Right lobe of liver (tissue), 6 donors: ENCODE measurements around the gene FCER2. TPM values are rescaled to one million over a fixed set of nuclear protein-coding genes. Genes with fewer than 3 reads are reported as not detected.

ENCODE experiments used
- ATAC-seq, 4 donors: fragments of 200-7000 bp; cut with Tn5 transposase; one replicate each; pipeline ENCODE4 v1.9.1; 2020; ENCODE audit warnings: mild to moderate bottlenecking in 4 of 4, moderate library complexity in 4 of 4
- DNase-seq, 3 donors: peaks; one replicate each; pipeline ENCODE4 v3.0.0-alpha.2; 2020
- H3K27ac ChIP-seq, 3 donors: fragments of 200-600 bp; one replicate each; pipeline ENCODE4 v1.8.0; 2022
- H3K27me3 ChIP-seq, 2 donors: fragments of 200-600 bp; one replicate each; pipeline ENCODE4 v1.8.0; 2022
- H3K36me3 ChIP-seq, 4 donors: fragments of 200-600 bp; sonication (generic) in 1 of 4; one replicate each; pipeline versions ENCODE4 v1.5.1 to v1.8.0; 2017 to 2022; ENCODE audit warnings: control low read depth in 1 of 4
- H3K4me1 ChIP-seq, 4 donors: fragments of 200-600 bp; sonication (generic) in 1 of 4; one replicate each; pipeline versions ENCODE4 v1.5.1 to v1.8.0; 2017 to 2022; ENCODE audit warnings: control low read depth in 1 of 4
- H3K4me3 ChIP-seq, 3 donors: fragments of 200-600 bp; one replicate each; pipeline ENCODE4 v1.8.0; 2022
- H3K9me3 ChIP-seq, 4 donors: fragments of 200-600 bp; sonication (generic) in 1 of 4; one replicate each; pipeline versions ENCODE4 v1.5.1 to v1.8.0; 2017 to 2022; ENCODE audit warnings: control low read depth in 1 of 4
- POLR2A ChIP-seq: fragments of 450-650 bp; IDR thresholded peaks from one replicate; pipeline ENCODE4 v1.6.1; 2017; ENCODE audit warnings: antibody characterized with exemption, mild to moderate bottlenecking
- WGBS: methylation state at CpG from one replicate; pipeline ENCODE4 v1.1.6; 2018; ENCODE audit warnings: low coverage, low lambda C conversion rate; ENCODE audit not compliant: insufficient coverage; ENCODE audit errors: missing lambda C conversion rate; 5-methylcytosine and 5-hydroxymethylcytosine counted together
- intact Hi-C, 2 donors: fragments of 100-400 bp; cut with DNase I; formaldehyde crosslinking; loops; one replicate each; pipeline versions ENCODE4 v1.11.2 to v1.14.1; 2022
- total RNA-seq, 6 experiments: library from RNA; depleted of rRNA in 2 of 6; stranded (reverse); fragments of >200 nt in 2 of 6; fragmentation: NEBNext Ultra II Directional in 3 of 6; extraction: Animal tissue kit (Norgen Biotek cat#: 25700) in 3 of 6; gene quantifications; one replicate each; pipeline versions ENCODE4 v1.1.0 to v1.2.4, GENCODE V29; 2016 to 2023
- TF ChIP-seq, protein P1 (sequence below), 4 donors: fragments of 200-600 bp in 3 of 4; fragments of 450-650 bp in 1 of 4; IDR thresholded peaks; one replicate each; pipeline versions ENCODE4 v1.5.1 to v1.8.0; 2016 to 2022; ENCODE audit warnings: antibody characterized with exemption in 4 of 4, mild to moderate bottlenecking in 2 of 4
- donor health status: DM: no; HTN: yes; CAD: no.
- donor health status: DM: no; HTN: no; CAD: no.
- donor health status: DM: no; HTN: no; CAD: no.
- donor health status: DM: no; HTN: yes; CAD: no.
- donor health status: DM: no; HTN: yes; CAD: no.

FCER2 gene
- total RNA-seq, 6 experiments from 2014 or later, result 0.18 to 0.29 TPM; not detected in 4

DNA sequence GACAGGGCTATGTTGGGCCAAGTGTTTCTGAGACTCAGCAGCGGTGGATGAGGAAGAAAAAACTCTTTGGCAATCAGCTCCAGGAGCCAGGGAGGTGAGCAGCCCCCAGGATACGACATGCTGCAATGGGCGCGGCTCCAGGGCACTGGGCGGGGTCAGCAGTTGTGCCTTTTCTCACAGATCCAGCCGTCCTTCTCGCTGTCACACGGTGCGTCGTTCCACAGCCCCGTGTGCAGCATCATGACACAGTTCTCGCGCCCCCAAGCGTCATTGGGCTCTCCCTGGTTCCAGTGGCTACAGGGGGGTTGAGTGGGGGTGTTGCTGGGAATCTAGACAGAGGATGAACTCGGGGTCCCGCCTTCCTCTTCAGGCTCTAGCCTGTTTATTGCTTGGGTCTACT is 27.3 kb upstream of the FCER2 start:
- Histone ChIP-seq H3K27me3 (no peaks in the 10 kb centered on the region), H3K36me3 (no peaks in the 10 kb centered on the region), H3K27ac (no peak overlapping the region), H3K4me1 (no peaks in the 10 kb centered on the region), H3K4me3 (no peak overlapping the region), H3K9me3 (no peaks in the 10 kb centered on the region)
- no peak for TF ChIP-seq POLR2A
- peak in 3 of 4 donors; percentile 4 to 28 (median 25) for ATAC-seq
- peak in 1 of 3 donors; percentile 49 for DNase-seq
- 20% methylated on average over 12 of the region's 16 CpGs for WGBS
- intact Hi-C loops, result no loop called here

DNA sequence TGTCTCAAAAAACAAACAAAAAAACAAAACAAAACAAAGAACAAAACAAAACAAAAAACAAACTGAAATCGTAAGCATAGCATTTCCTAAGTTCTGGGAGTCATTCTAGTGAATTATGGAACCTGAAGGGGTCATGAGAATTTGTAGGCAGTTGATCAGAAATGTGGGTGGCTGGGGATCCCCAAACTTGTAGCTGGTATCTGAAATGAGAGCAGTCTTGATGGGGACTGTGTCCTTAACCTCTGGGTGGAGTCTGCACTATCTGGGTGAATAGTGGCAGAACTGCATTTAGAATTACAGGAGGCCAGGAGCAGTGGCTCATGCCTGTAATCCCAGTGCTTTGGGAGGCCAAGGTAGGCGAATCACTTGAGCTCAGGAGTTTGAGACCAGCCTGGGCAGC is 23.9 kb upstream of the FCER2 start:
- DNase-seq, result no peak
- no peak overlapping the region for H3K27ac ChIP-seq
- TF ChIP-seq POLR2A, result no peak
- TF ChIP-seq, protein P1, sequence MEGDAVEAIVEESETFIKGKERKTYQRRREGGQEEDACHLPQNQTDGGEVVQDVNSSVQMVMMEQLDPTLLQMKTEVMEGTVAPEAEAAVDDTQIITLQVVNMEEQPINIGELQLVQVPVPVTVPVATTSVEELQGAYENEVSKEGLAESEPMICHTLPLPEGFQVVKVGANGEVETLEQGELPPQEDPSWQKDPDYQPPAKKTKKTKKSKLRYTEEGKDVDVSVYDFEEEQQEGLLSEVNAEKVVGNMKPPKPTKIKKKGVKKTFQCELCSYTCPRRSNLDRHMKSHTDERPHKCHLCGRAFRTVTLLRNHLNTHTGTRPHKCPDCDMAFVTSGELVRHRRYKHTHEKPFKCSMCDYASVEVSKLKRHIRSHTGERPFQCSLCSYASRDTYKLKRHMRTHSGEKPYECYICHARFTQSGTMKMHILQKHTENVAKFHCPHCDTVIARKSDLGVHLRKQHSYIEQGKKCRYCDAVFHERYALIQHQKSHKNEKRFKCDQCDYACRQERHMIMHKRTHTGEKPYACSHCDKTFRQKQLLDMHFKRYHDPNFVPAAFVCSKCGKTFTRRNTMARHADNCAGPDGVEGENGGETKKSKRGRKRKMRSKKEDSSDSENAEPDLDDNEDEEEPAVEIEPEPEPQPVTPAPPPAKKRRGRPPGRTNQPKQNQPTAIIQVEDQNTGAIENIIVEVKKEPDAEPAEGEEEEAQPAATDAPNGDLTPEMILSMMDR (IDR thresholded peaks at IDR 0.05), result no peak
- no peak overlapping the region for H3K4me3 ChIP-seq
- no peaks in the 10 kb centered on the region for H3K27me3 ChIP-seq
- H3K36me3 ChIP-seq, result no peaks in the 10 kb centered on the region
- no peaks in the 10 kb centered on the region for H3K9me3 ChIP-seq
- H3K4me1 ChIP-seq, result no peaks in the 10 kb centered on the region
- intact Hi-C loops, result no loop called here
- ATAC-seq, result no peak
- WGBS, result 53% methylated on average over 1 of the region's 2 CpGs

DNA sequence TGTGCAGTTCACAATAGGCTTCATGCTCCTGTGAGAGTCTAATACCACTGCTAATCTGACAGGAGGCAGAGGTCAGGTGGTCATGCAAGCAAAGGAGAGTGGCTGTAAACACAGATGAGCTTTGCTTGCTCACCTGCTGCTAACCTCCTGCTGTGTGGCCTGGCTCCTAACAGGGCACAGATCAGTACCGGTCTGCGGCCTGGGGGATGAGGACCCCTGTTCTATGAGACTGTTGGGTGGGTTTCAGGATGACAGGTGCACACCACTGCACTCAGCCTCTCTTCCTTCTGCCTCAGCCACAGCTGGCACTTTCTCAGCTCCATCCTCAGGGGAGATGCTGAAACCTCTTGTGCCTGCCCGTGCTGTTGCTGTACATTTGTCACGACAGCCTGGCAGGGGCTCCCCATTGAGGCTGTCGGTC is 20.3 kb upstream of the FCER2 start:
- no peaks in the 10 kb centered on the region for H3K9me3 ChIP-seq
- H3K36me3 ChIP-seq, result no peaks in the 10 kb centered on the region
- DNase-seq, result no peak
- H3K4me3 ChIP-seq, result no peak overlapping the region
- no peaks in the 10 kb centered on the region for H3K4me1 ChIP-seq
- no peak overlapping the region for H3K27ac ChIP-seq
- 47% methylated on average over 2 of the region's 5 CpGs for WGBS
- TF ChIP-seq POLR2A, result no peak
- TF ChIP-seq, protein P1 (IDR thresholded peaks at IDR 0.05), result no peak
- ATAC-seq, result no peak
- no peaks in the 10 kb centered on the region for H3K27me3 ChIP-seq
- intact Hi-C loops, result no loop called here

DNA sequence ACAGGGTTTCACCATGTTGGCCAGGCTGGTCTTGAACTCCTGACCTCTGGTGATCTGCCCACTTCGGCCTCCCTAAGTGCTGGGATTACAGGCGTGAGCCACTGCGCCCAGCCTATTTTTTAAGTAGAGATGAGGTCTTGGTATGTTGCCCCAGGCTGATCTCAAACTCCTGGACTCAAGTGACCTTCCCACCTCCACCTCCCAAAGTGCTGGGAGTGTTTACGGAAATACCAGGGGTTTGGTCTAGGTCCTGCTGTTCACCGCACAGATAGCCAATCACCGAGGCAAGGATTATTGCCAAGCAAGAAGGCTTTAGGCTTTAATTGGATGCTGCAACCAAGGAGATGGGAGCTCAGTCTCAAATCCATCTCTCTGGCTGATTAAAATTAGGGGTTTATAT is 18.4 kb upstream of the FCER2 start:
- no peak overlapping the region for H3K27ac ChIP-seq
- no peaks in the 10 kb centered on the region for H3K36me3 ChIP-seq
- intact Hi-C loops, result no loop called here
- TF ChIP-seq POLR2A, result no peak
- TF ChIP-seq, protein P1 (IDR thresholded peaks at IDR 0.05), result no peak
- H3K4me1 ChIP-seq, result no peaks in the 10 kb centered on the region
- DNase-seq (no peak), ATAC-seq (no peak)
- WGBS, result 68% methylated on average over 5 of the region's 6 CpGs
- no peaks in the 10 kb centered on the region for H3K9me3 ChIP-seq
- no peaks in the 10 kb centered on the region for H3K27me3 ChIP-seq
- no peak overlapping the region for H3K4me3 ChIP-seq

DNA sequence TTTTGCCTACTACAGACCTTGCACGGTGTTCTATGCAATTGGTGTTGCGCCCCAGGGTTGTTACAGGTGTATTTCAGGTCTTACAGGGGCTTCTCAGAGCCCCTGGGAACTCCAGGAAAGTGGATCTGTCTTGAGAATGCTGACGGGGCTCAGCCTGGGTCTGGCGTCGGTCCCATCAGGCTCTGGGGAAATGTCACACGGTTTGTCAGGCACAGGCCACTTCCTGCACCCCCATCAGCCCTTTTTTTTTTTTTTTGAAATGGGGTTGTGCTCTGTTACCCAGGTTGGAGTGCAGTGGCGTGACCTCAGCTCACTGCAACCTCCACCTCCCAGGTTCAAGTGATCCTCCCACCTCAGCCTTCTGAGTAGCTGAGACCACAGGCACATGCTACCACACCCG is 16.7 kb upstream of the FCER2 start:
- peak in 1 of 3 donors; percentile 34 for DNase-seq
- WGBS, result 24% methylated on average over 6 of the region's 8 CpGs

More for the DNA sequence above, 16.7 kb upstream of the FCER2 start:
- peak; percentile 31 to 66 (median 58) for ATAC-seq
- H3K27ac ChIP-seq, result no peak overlapping the region
- H3K27me3 ChIP-seq, result no peaks in the 10 kb centered on the region
- H3K36me3 ChIP-seq, result no peaks in the 10 kb centered on the region
- H3K9me3 ChIP-seq, result no peaks in the 10 kb centered on the region
- H3K4me1 ChIP-seq, result no peaks in the 10 kb centered on the region
- intact Hi-C loops, result no loop called here
- no peak for TF ChIP-seq POLR2A
- TF ChIP-seq, protein P1 (IDR thresholded peaks at IDR 0.05), result no peak
- no peak overlapping the region for H3K4me3 ChIP-seq
